Renal cortical epithelial cell (primary cell): Measurements from ENCODE around the gene PAFAH2. TPM values are rescaled to one million over a fixed set of nuclear protein-coding genes. Genes with fewer than 3 reads are reported as not detected.
"Not testable (repeated sequence)": the region's sequence is repeated elsewhere in the genome, so short reads cannot be mapped to it uniquely, and the experiment has no call there.

Experiments used
- DNase-seq: peaks from one replicate; pipeline ENCODE4 v3.0.0-alpha.2; 2011; ENCODE audit warnings: low read depth
- total RNA-seq: library from RNA; depleted of rRNA; stranded (reverse); fragments of >200 nt; gene quantifications from 2 replicates; pipeline ENCODE4 v1.2.3, GENCODE V29; 2014

The PAFAH2 gene
- total RNA-seq, 1 donor from 2014 or later: 18.5 TPM

DNA sequence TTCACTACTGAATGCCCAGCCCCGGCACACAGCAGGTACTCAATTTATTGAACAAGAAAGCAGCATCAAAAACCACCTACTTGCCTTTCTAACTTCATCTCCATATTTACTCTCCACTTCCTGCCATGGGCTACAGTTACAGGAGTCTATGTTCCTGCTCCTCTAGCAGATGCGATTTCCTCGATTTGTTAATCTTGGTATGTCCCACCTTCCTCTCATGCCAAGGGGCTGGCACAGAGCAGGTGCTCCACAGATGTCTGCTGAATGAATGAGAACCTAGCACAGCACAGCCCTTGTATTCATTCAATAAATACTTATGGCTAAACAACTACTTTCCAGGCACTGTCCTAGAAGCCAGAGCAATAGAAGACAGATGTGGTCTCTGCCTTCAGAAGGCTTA is 12.2 kb downstream of the PAFAH2 start:
- DNase-seq: no peak

DNA sequence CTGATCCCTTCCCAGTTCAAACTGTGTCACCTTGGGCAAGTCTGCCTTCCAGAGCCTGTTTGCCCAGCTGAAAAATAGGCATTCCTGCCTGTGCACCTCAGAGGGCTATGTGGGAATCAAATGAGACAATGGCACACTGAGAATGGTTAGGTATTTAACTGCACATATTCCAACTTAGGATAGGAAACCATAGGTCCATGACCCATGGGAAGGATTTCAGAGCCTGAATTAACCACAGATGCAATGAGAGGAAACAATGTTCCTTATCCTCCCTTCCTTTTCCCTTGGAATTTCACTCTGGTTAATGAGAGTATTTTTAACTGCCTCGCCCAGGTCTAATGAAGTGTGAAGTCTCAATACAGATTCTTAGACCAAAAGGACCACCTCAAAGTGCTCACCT is 12.7 kb downstream of the PAFAH2 start:
- DNase-seq: peak; percentile 69

DNA sequence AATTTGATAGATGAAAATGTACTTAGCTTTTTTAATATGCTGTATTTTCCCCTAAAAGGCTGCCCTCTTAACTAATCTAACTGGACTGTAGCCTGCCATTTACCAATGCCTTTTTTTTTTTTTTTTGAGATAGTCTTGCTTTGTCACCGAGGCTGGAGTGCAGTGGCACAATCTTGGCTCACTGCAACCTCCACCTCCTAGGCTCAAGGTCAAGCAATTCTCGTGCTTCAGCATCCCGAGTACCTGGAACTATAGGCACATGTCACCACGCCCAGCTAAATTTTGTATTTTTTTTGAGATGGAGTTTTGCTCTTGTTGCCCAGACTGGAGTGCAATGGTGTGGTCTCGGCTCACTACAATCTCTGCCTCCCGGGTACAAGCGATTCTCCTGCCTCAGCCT is 18.7 kb downstream of the PAFAH2 start:
- no peak for DNase-seq

- no peak for DNase-seq
Observed at GRCh38 chr1:25978403-25978802, 19.5 kb downstream of the PAFAH2 start.

GRCh38 chr1:25977801-25978200 is 20.1 kb downstream of the PAFAH2 start:
- no peak for DNase-seq

- DNase-seq: no peak
Observed at GRCh38 chr1:25973610-25974321, 24.1 kb downstream of the PAFAH2 start.

GRCh38 chr1:25971811-25972180 is 26.1 kb downstream of the PAFAH2 start:
- no peak for DNase-seq

DNA sequence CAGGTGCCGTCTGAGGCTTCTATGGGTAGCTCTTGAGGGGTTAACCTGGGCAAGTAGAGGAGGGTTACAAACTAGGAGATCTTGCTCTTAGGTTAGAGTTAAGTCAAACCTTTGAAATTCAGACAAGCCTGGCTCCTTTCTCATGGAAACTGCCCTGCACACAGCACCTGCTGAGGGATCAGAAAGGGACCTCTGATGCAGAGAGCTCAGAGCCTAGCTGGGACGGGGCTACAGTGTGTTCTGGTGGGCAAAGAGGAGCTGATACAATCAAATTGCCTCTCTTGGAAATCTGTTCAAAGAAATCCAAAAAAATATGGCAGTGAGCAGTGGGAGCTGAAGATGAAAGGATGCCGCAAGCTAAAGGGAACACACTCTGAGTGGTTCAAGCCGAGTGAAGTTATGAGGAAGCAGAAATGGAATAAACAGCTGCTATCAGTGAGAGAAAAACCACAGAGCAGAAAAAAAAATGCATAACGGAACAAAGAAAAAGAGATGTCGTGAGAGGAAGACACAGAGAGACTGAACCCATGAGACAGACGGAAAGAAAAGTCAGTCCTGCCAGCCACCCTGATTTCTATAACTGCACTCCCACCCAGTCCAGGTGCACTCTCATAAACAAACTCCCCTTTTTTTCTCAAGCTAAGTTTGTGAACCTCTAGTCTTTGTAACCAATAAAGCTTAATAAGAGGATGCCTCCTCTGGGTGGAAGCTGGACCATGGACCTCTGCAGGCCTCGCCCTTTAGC is 26.6 kb downstream of the PAFAH2 start:
- no peak for DNase-seq

GRCh38 chr1:25967308-25967707 is 30.6 kb downstream of the PAFAH2 start:
- no peak for DNase-seq

DNA sequence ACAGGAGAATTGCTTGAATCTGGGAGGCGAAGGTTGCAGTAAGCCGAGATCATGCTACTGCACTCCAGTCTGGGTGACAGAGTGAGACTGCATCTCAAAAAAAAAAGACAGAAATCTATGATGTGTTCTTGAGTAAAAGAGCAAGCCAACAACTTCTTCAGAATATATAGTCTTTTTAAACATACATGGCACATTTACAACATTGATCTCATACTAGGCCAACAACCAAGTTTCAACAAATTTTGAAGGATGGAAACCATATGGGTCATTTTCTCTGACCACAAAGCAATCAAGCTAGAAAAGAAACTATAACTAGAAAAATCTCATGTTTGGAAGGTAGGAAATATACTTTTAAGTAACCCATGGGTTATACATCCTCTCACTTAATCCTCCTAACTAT is 38.3 kb downstream of the PAFAH2 start:
- no peak for DNase-seq

DNA sequence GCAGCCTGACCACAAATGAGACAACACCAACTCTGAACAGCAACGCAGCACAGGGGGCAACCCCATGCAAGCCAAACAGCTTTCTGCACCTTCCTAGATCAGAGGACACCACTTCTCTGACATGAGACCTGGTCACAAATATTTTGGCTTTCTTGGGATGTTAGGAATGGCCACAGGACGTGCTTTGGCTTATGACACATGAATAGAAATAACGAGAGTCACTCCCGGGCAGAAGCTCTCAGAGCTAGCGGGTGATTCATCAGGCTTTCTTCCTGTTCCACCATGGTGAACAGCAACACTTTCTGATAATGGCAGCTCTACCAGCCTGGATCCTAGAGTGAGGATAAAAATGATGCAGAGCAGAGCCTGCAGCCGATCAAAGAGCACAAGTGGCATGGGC is 39.4 kb downstream of the PAFAH2 start:
- peak; percentile 46 for DNase-seq

GRCh38 chr1:25955553-25955952 is 42.3 kb downstream of the PAFAH2 start:
- DNase-seq: no peak

GRCh38 chr1:25954282-25954938 is 43.5 kb downstream of the PAFAH2 start:
- DNase-seq: no peak

- DNase-seq: no peak
Observed at GRCh38 chr1:25952841-25953401, 44.9 kb downstream of the PAFAH2 start.

GRCh38 chr1:25948641-25949040 is 49.2 kb downstream of the PAFAH2 start:
- no peak for DNase-seq

DNA sequence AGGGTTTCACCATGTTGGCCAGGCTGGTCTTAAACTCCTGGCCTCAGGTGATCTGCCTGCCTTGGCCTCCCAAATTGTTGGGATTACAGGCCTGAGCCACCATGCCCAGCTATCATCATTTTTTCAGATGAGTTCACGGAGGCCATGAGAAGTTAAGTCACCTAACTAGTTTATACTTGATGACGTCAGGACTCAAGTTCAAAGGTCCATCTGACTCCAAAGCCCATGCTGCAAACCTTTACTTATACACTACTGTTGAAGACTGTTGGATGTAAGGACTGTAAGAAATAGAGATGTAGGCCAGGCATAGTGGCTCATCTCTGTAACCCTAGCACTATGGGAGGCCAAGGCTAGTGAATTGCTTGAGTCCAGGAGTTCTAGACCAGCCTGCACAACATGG is 50.8 kb downstream of the PAFAH2 start:
- no peak for DNase-seq

DNA sequence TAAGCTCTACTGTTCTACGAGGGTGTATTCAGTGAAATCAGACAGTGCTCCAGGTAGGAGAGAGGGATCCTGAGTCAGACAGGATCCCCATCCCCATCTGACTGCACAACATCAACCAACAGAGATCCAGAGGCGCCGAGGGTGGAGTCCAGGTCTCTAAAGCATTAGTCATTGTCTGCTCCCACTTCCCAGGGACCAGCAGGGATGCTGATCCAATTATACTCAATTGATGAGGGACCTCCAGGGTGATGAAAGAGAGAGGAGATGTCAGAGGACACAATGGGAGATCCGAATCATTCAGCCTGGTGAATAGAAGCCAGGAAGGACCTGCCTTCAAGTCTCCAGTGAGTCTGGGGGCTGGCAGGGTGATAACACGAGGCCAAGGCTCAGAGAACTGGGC is 52.1 kb downstream of the PAFAH2 start:
- DNase-seq: no peak

DNA sequence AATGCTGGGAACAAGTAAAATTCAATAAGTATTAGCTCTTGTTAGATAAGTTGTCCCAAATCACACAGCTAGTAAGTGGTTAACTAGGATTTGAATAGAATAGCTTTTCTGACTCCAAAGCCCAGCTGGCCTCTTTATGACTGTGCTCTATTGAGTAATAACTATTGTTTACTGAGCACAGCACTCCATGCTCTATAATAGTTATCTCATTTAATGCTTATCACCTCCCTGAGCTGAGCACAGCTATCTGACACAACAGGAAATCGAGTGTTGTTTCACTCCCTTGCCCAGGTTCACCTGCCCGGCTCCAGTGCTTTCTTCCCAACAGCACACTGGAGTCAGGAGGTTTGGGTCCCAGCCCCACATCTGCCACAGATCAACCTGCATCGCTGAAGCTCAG is 52.9 kb downstream of the PAFAH2 start:
- peak; percentile 48 for DNase-seq

- not testable (repeated sequence) for DNase-seq
Observed at GRCh38 chr1:25943511-25943910, 54.4 kb downstream of the PAFAH2 start.

- DNase-seq: no peak
Observed at GRCh38 chr1:25936947-25937346, 60.9 kb downstream of the PAFAH2 start.

DNA sequence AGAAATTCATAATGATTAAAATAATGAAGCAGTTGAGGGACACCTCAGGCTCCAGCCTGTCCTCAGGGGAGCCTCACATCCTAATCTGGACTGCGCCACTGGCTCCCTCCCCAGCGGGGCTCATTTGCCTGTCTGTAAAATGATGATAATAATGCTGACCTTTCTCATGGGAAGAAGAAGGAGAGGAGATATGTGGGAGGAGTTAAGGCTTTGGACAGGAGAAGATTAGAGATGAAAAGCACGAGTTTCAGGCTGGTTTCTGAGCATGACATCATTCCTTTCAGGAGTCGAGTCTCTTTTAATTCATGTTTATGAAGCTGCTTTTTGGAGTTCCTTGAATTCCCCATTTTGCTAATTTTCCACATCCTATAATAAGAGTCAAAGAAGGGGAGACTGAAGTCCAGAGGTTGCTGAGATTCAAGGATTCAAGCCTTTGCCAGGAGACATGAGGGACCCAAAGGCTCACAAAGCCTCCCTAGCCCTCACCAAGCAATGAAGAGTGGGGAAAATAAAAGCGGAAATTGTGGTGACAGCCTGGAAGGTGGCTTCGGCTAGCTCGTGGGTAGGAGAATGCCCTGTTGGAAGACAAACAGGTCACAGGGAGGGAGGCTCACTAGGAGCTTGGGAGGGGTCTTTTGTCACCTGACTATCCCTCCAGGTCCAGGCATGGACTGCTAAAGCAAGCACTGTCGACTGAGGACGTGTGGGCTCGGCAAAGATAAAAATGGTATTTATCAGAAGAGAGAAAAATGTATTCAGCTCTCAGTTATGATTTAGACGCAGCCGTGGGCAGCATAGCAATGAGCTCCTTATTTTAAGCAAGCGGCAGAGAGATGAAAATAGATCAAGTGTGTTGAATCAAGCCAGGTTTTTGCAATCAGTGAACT is 64.1 kb downstream of the PAFAH2 start:
- DNase-seq: no peak
